ENCODE results near the gene MEF2D.

Gene MEF2D

DNA sequence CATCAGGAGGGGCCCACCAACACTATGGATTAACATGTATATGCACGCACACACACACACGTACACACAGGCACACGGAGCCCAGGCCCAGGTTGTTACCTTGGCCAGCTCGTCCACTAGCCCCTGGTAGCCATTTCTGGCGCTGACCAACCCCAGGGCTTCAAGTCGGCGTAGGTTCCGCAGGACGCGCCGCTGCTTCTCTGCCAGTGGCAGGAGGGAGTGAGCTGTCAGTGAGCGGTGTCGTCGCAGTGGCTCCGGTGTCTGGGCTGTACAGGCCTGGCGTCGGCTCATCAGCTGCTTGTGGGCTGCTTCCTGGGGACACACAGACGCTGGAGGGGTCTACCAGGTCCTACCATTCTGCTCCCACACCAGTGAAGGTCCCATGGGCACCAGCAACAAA, 29.4 kb upstream of the MEF2D start:
- DNase-seq (ENCODE audit: low spot score in 2 of 2) (no peak), ATAC-seq (no peak)
- Mint-ChIP-seq H3K4me1 (peaks cover 29% of the 10 kb centered on the region), H3K36me3 (no peaks in the 10 kb centered on the region), H3K4me3 (no peak overlapping the region), H3K9me3 (no peaks in the 10 kb centered on the region), H3K27ac (no peak overlapping the region)

- H3K27ac Mint-ChIP-seq: peak overlapping the region; percentile 69
- no peaks in the 10 kb centered on the region for H3K36me3 Mint-ChIP-seq
- DNase-seq (ENCODE audit: low spot score in 2 of 2) (no peak), ATAC-seq (no peak)
- no peak overlapping the region for H3K4me3 Mint-ChIP-seq
- no peaks in the 10 kb centered on the region for H3K9me3 Mint-ChIP-seq
- H3K4me1 Mint-ChIP-seq: peaks cover 40% of the 10 kb centered on the region
Measured at GRCh38 chr1:156528875-156529425, 28.4 kb upstream of the MEF2D start.

DNA sequence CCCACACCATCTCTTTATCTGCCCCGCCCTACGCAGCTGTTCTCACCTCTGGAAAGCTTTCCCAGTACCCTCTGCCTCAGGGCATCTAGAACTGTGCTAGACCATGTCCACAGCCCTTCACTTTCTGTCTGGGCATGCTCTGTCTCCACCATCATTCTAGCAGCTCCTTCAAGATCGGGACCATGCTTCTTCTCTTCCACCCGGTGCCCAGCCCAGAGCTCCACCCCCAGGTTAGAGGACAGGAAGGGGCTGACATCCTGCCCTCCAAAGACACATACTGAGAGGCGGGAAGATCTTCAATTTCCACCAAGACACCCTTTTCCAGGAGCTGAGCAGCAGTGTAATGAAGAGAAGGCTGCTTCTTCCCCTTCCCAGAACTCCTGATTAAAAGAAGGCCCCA, 27.7 kb upstream of the MEF2D start:
- peaks cover 43% of the 10 kb centered on the region for H3K4me1 Mint-ChIP-seq
- H3K4me3 Mint-ChIP-seq: no peak overlapping the region
- ATAC-seq (no peak), DNase-seq (ENCODE audit: low spot score in 2 of 2) (no peak)
- H3K27ac Mint-ChIP-seq: peak overlapping the region; percentile 69
- H3K9me3 Mint-ChIP-seq: no peaks in the 10 kb centered on the region
- no peaks in the 10 kb centered on the region for H3K36me3 Mint-ChIP-seq

- ATAC-seq (no peak), DNase-seq (ENCODE audit: low spot score in 2 of 2) (no peak)
- H3K9me3 Mint-ChIP-seq: no peaks in the 10 kb centered on the region
- no peaks in the 10 kb centered on the region for H3K36me3 Mint-ChIP-seq
- peaks cover 43% of the 10 kb centered on the region for H3K4me1 Mint-ChIP-seq
- H3K27ac Mint-ChIP-seq: no peak overlapping the region
- H3K4me3 Mint-ChIP-seq: no peak overlapping the region
Measured at GRCh38 chr1:156527584-156527983, 27.0 kb upstream of the MEF2D start.

- no peak for DNase-seq (ENCODE audit: low spot score in 2 of 2)
- Mint-ChIP-seq H3K9me3 (no peaks in the 10 kb centered on the region), H3K27ac (peak overlapping the region; percentile 40), H3K4me3 (no peak overlapping the region), H3K36me3 (no peaks in the 10 kb centered on the region), H3K4me1 (peaks cover 43% of the 10 kb centered on the region)
- ATAC-seq: no peak
Measured at GRCh38 chr1:156525856-156526489, 25.4 kb upstream of the MEF2D start.

- no peak for ATAC-seq
- H3K4me3 Mint-ChIP-seq: peak overlapping the region; percentile 32
- H3K4me1 Mint-ChIP-seq: peaks cover 43% of the 10 kb centered on the region
- H3K9me3 Mint-ChIP-seq: no peaks in the 10 kb centered on the region
- no peaks in the 10 kb centered on the region for H3K36me3 Mint-ChIP-seq
- DNase-seq (ENCODE audit: low spot score in 2 of 2): no peak
- H3K27ac Mint-ChIP-seq: peak overlapping the region; percentile 40
Measured at GRCh38 chr1:156525071-156525501, 24.5 kb upstream of the MEF2D start.

DNA sequence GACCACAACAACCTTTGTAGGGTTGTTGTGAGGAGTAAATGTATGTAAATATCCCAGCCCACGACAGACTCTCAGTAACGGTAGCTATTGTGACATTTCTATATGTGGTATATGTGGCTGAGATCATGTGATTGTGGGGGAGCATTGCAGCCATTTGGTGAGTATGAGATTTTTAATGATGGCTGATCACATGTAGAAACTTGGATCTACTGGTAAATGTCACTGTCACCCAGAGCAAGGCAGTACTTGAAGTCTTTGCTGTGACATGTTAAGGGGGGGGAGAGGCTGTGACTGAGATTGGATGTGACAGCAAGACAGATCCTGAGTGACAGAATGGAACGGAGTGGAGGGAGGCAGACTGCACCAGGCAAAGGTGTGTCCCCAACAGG, 23.9 kb upstream of the MEF2D start:
- peaks cover 43% of the 10 kb centered on the region for H3K4me1 Mint-ChIP-seq
- ATAC-seq (peak; percentile 91), DNase-seq (ENCODE audit: low spot score in 2 of 2) (no peak)
- peak overlapping the region; percentile 40 for H3K27ac Mint-ChIP-seq
- H3K4me3 Mint-ChIP-seq: peak overlapping the region; percentile 32
- no peaks in the 10 kb centered on the region for H3K9me3 Mint-ChIP-seq
- no peaks in the 10 kb centered on the region for H3K36me3 Mint-ChIP-seq

DNA sequence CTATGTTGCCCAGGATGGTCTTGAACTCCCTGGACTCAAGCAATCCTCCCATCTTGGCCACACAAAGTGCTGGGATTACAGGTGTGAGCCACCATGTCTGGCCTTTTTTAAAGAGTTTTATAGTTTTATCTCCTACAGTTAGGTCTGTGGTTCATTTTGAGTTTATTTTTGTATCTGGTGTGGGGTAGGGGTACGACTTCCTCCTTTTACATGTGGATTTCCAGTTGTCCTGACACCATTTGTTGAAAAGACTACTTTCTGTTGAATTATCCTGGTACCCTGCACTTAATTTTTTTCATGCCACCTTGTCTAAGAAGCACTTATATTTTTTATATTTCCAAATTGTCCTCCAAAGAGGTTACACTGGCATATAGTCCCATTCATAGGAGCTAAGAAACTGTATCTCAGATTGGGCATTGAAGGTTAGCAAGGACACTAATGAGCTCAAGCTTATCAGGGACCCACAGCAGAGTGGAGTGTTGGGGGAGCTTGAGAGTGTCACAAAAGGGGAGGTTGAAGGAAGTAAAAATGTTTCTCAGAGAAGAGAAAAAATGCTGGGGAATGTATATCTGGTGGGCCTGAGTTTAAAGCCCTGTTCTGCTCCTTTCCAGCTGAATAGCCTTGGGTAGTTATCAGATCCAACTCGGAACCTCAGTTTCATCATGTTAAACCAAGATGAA, 23.4 kb upstream of the MEF2D start:
- Mint-ChIP-seq H3K27ac (peak overlapping the region; percentile 40), H3K4me3 (peak overlapping the region; percentile 32), H3K4me1 (peaks cover 43% of the 10 kb centered on the region), H3K36me3 (no peaks in the 10 kb centered on the region), H3K9me3 (no peaks in the 10 kb centered on the region)
- ATAC-seq: no peak
- no peak for DNase-seq (ENCODE audit: low spot score in 2 of 2)

DNA sequence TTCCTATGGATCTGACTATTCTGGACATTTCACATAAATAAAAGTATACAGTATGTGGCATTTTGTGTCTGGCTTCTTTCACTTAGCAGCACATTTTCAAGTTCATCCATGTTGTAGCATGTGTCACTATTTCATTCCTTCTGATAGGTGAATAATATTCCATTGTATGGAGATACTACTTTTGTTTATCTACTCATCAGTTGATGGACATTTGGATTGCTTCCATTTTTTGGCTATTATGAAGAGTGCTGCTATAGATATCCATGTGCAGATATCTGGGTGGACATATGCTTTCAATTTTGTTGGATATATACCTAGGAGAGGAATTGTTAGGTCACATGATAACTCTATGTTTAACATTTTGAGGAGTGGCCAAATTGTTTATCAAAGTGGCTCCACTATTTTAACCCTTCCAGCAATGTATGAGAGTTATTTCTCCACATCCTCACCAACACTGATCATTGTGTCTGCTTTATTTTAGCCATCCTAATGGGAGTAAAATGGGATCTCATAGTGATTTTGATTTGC, 21.9 kb upstream of the MEF2D start:
- Mint-ChIP-seq H3K27ac (no peak overlapping the region), H3K4me1 (peaks cover 29% of the 10 kb centered on the region), H3K9me3 (no peaks in the 10 kb centered on the region), H3K4me3 (no peak overlapping the region), H3K36me3 (no peaks in the 10 kb centered on the region)
- ATAC-seq (no peak), DNase-seq (ENCODE audit: low spot score in 2 of 2) (no peak)

DNA sequence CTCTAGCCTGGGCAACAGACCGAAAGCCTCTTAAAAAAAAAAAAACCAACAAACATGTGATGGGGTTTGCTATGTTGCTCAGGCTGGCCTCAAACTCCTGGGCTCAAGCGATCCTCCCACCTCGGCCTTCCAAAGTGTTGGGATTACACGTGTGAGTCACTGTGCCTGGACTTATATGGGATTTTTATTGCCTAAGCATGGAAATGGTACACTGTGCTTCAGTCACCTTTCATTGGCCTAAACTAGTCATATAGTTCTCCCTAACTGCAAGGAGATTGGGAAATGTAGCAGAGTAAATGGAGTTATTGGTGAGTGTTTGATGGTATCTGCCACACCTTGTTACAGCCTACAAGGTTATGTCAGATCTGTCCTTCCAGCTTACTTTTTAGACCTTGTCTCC, 17.2 kb upstream of the MEF2D start:
- H3K4me3 Mint-ChIP-seq: no peak overlapping the region
- H3K27ac Mint-ChIP-seq: no peak overlapping the region
- DNase-seq (ENCODE audit: low spot score in 2 of 2) (no peak), ATAC-seq (no peak)
- no peaks in the 10 kb centered on the region for H3K36me3 Mint-ChIP-seq
- peaks cover 5% of the 10 kb centered on the region for H3K4me1 Mint-ChIP-seq
- no peaks in the 10 kb centered on the region for H3K9me3 Mint-ChIP-seq

GRCh38 chr1:156516821-156517220, 16.2 kb upstream of the MEF2D start:
- no peak for DNase-seq (ENCODE audit: low spot score in 2 of 2)
- Mint-ChIP-seq H3K4me1 (peaks cover 13% of the 10 kb centered on the region), H3K36me3 (no peaks in the 10 kb centered on the region), H3K27ac (no peak overlapping the region), H3K4me3 (no peak overlapping the region), H3K9me3 (no peaks in the 10 kb centered on the region)
- ATAC-seq: no peak

DNA sequence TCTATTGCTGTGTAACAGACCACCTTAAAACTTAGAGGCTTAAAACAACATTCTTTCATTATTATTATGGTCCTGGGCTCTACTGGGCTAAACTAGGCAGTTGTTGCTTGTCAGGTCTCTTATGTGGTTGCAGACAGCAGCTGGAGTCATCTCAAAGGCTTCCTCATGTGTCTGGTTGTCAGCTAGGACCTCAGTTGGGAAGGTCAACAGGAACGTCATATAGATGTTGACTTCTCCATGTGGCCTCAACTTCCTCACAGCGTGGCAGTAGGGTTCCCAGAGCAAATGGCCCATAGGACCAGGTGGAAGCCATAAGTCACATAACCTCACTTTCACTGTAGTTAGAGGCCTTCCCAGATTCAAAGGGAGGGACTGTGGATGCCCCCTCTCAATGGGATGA, 15.4 kb upstream of the MEF2D start:
- H3K4me3 Mint-ChIP-seq: no peak overlapping the region
- H3K4me1 Mint-ChIP-seq: peaks cover 17% of the 10 kb centered on the region
- no peaks in the 10 kb centered on the region for H3K9me3 Mint-ChIP-seq
- ATAC-seq: no peak
- H3K27ac Mint-ChIP-seq: no peak overlapping the region
- DNase-seq (ENCODE audit: low spot score in 2 of 2): no peak
- H3K36me3 Mint-ChIP-seq: no peaks in the 10 kb centered on the region

- no peak overlapping the region for H3K27ac Mint-ChIP-seq
- H3K4me3 Mint-ChIP-seq: no peak overlapping the region
- no peaks in the 10 kb centered on the region for H3K36me3 Mint-ChIP-seq
- no peak for DNase-seq (ENCODE audit: low spot score in 2 of 2)
- ATAC-seq: no peak
- H3K9me3 Mint-ChIP-seq: no peaks in the 10 kb centered on the region
- peaks cover 44% of the 10 kb centered on the region for H3K4me1 Mint-ChIP-seq
Measured at GRCh38 chr1:156513185-156513584, 12.6 kb upstream of the MEF2D start.

GRCh38 chr1:156511644-156512043, 11.1 kb upstream of the MEF2D start:
- ATAC-seq (peak; percentile 94), DNase-seq (ENCODE audit: low spot score in 2 of 2) (no peak)
- H3K4me3 Mint-ChIP-seq: peak overlapping the region; percentile 52
- no peaks in the 10 kb centered on the region for H3K36me3 Mint-ChIP-seq
- peaks cover 49% of the 10 kb centered on the region for H3K4me1 Mint-ChIP-seq
- H3K27ac Mint-ChIP-seq: peak overlapping the region; percentile 88
- H3K9me3 Mint-ChIP-seq: no peaks in the 10 kb centered on the region

- H3K4me3 Mint-ChIP-seq: no peak overlapping the region
- no peak for DNase-seq (ENCODE audit: low spot score in 2 of 2)
- peaks cover 58% of the 10 kb centered on the region for H3K4me1 Mint-ChIP-seq
- H3K36me3 Mint-ChIP-seq: no peaks in the 10 kb centered on the region
- H3K9me3 Mint-ChIP-seq: no peaks in the 10 kb centered on the region
- ATAC-seq: no peak
- H3K27ac Mint-ChIP-seq: no peak overlapping the region
Measured at GRCh38 chr1:156510709-156511108, 10.1 kb upstream of the MEF2D start.
